AG08395 (cell line): ENCODE results near the gene ZNF236.
"Not testable (repeated sequence)": the region's sequence is repeated elsewhere in the genome, so short reads cannot be mapped to it uniquely, and the experiment has no call there.

Source experiments
- DNase-seq: peaks from one replicate; pipeline ENCODE4 v3.0.0; 2012; ENCODE audit warnings: mixed read lengths, low spot score

Gene ZNF236

GRCh38 chr18:77006305-77007175 lies 184.2 kb downstream of the ZNF236 start:
- no peak for DNase-seq

GRCh38 chr18:77007251-77007650 lies 184.9 kb downstream of the ZNF236 start:
- no peak for DNase-seq

DNA sequence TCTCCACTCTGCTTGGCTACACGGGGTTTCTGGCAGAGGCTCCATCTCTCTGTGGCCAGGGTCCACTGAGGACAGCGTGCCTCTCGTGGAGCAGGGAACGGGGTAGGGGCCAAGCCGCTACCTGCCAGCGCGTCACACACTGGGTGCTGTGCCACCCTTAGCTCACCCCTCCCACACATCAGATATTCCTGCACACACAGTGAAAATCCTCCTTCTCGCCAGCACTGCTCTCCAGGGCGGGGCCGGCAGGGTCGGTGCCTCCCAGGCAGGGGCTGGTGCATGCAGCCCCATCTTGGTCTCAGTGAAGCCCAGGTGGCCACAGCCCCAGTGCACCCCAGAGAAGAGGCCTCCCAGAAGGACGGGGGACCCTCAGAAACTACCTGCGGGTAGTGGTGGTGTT lies 185.6 kb downstream of the ZNF236 start:
- no peak for DNase-seq

GRCh38 chr18:77008576-77009315 lies 186.4 kb downstream of the ZNF236 start:
- DNase-seq: no peak

GRCh38 chr18:77009675-77010074 lies 187.3 kb downstream of the ZNF236 start:
- no peak for DNase-seq

GRCh38 chr18:77012120-77012519 lies 189.8 kb downstream of the ZNF236 start:
- no peak for DNase-seq

- no peak for DNase-seq
These were observed 190.6 kb downstream of the ZNF236 start for GRCh38 chr18:77012806-77013541.

- DNase-seq: no peak
These were observed 191.6 kb downstream of the ZNF236 start for GRCh38 chr18:77013811-77014521.

DNA sequence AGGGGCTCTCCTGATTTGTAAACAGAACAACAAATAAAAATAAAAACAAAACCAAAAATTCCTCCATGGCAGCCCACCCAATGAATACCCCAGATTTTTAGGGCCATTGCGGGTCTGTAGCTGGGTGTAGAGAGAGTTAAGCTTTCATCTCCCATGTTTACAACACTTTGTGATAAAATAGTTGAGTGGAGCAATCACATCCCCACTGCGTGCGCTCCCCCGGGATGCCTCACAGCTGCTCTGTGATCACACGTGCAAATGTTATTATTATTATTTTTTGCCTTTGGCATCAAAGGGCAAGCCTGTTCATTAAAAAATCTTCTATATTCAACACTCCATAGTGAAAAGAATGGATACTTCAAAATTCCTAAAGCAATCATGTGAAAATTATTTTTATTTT lies 192.2 kb downstream of the ZNF236 start:
- DNase-seq: no peak

DNA sequence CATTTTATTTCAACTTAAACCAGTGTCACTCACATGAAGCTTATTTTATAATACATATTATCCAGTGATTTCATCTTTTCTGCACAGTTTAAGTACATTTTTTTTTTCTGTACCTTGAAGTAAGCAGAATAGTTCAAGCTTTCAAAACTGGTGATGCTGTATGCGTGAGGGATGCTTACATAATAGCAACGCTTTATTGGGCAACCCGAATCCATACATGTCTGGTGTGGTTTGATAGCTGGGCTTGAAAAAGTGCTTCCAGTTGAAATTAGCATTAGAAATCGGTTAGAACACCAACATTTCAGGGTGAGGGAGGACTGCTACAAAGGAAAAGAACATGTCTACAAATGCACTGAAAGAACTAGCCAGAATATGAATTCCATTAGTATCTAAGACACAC lies 192.8 kb downstream of the ZNF236 start:
- no peak for DNase-seq

DNA sequence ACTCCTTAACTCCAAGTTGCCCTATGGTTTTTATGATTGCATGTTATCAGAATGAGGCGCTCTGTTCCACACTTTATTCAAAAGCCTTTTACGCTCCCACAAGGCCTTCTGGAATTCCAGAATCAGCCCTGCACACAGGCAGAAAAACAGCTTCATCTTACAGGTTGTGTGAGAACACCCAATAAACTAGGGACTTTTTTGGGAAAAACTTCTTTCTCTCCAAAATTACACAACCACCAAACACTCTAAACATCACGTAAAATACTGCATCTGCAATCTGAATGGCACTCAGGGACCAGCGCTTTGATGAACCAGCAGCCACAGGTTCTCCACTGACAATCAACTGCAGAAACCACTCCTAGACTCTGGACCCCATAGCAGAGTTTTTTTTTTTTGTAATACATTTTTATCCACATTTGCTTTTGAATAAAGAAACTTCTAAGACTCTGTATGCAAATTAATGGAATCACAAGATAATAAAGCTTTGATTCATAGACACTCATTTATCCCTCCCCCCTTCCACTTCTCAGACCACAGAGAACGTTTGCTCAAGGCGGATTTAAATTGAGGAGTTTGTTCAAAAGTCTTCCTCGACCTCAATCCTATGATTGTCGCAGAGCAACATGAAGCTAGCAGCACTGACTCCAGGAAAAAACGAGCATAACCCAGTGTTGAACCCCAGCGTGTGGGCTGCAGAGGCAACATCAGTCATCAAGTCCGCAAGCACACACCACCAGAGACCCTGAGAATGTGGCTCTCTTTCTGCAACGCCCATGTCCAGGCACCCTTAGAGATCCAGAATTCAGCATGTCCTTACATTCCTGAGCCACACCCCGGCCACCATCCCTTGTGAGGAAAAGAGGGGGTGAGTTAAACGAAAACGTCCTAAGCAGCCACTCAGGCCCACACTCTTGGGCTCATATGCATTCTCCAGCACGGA lies 193.7 kb downstream of the ZNF236 start:
- DNase-seq: no peak

- no peak for DNase-seq
These were observed 194.6 kb downstream of the ZNF236 start for GRCh38 chr18:77016936-77017335.

DNA sequence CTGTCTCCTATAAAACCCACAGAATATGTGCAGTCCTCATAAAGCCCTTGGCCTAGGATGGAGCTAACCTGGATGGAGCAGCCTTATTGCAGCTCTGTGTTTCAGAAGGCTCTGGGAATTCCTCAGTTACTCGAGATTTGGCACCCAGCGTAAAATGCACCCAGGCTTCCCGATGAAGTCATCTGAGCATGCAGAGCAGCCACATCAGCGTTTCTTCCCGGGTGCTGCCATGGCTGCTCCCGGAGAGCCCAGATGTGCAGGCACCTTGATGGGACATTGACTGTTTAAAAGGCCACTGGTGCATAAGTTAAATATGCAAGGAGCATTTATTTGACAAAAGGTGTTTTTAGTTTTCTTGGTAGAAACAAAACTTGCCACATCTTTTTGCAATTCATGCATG lies 195.0 kb downstream of the ZNF236 start:
- no peak for DNase-seq

GRCh38 chr18:77018650-77019049 lies 196.3 kb downstream of the ZNF236 start:
- DNase-seq: not testable (repeated sequence)

DNA sequence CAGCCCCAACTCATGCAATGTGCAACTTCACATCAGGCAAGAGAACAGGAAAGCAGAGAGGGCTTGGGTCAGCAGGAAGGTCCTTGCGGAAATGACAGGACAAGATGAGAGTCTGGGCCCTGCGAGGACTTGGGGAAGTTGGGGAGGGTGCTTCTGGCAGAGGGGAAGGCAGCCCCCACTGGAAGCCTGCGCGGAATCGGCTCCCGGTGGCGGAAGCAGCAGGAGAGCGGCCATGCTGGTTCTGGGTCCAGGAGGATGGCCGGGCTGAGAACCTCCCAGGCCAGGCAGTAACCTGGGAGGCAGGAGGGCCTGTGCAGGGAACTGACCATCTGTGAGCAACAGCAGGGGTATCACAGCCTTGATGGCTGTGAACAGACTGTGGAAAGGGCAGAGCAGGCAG lies 197.3 kb downstream of the ZNF236 start:
- DNase-seq: no peak
